Measurements from ENCODE around the gene RDM1.

The RDM1 gene

GRCh38 chr17:35932586-35932985 lies 2.0 kb upstream of the RDM1 start:
- DNase-seq (ENCODE audit: low read depth): peak; percentile 11

GRCh38 chr17:35931794-35932425 lies 1.3 kb upstream of the RDM1 start:
- no peak for DNase-seq (ENCODE audit: low read depth)

GRCh38 chr17:35927714-35928113 lies 2.9 kb downstream of the RDM1 start:
- no peak for DNase-seq (ENCODE audit: low read depth)

DNA sequence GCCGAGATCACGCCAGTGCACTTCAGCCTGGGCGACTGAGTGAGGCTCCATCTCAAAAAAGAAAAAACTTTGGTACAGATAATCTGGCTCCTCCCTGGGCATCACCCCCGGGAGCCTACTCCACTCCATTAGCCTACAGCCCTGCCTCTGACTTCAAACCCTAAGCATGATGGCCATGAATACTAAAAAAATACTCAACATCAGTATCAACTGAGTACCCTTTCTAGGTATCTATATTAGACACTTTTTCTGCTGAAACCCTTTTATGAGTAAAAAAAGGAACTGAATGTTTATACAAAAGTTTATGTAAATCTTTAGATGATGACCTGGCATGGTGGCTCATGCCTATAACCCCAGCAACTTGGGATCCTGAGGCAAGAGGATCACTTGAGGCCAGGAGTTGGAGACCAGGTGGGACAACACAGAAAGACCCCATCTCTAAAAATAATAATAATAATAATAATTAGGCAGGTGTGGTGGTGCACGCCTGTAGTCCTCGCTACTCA lies 6.9 kb downstream of the RDM1 start:
- DNase-seq (ENCODE audit: low read depth): no peak

GRCh38 chr17:35920229-35920628 lies 10.3 kb downstream of the RDM1 start:
- DNase-seq (ENCODE audit: low read depth): no peak

- DNase-seq (ENCODE audit: low read depth): no peak
Observed at GRCh38 chr17:35918665-35919064, 11.9 kb downstream of the RDM1 start.

GRCh38 chr17:35917519-35918213 lies 12.9 kb downstream of the RDM1 start:
- DNase-seq (ENCODE audit: low read depth): no peak

DNA sequence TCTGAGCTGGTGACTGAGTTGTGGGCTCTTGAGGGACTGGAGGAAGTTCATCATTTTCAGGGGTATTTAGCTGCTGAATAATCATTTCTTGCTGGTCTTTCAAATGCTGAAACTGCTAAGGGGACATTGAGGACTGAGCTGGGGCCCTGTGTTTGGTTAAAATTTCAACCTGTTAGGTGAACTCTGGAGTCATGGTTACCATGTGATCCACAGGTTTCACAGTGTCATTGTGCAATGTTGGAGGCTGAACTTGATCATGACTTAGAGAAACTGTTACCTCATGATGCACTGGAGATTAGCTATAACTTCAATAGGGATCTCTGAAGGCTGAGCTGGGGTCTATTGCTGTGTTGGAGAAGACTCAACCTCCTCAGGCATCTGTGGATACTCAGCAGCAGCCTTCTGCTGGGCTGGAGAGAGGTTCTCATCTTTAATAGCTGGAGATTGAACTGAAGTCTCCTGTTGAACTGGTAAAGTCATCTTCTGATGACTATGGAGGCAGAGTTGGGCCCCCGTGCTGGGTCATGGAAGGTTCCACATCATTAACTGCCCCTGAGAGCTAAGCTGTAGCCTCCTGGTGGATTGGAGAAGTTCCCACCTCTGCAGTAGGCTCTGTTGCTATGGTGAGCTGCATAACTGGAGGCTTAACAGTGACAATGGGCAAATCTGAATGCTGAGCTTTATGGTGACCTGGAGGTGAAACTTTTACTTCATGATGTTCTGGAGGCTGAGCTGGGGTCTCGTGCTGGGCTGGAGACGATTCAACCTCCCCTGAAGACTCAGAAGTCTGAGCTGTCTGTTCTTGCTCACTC lies 15.2 kb downstream of the RDM1 start:
- no peak for DNase-seq (ENCODE audit: low read depth)

GRCh38 chr17:35914354-35914753 lies 16.2 kb downstream of the RDM1 start:
- DNase-seq (ENCODE audit: low read depth): no peak

DNA sequence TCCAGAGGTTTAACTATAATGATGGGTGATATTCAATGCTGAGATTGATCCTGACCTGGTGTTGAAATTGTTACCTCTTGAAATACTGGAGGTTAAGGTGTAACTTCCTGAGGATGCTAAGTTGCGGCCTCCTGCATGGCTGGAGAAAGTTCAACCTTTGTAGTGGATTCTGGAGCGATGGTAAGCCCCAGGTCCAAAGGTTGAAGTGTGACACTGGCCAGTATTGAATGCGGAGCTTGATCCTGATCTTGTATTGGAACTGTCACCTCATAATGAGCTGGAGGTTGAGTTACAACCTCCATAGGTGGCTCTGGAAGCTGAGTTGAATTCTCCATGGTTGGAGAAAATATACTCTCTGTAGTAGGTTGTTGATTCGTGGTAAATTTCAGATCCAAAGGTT lies 17.0 kb downstream of the RDM1 start:
- no peak for DNase-seq (ENCODE audit: low read depth)

DNA sequence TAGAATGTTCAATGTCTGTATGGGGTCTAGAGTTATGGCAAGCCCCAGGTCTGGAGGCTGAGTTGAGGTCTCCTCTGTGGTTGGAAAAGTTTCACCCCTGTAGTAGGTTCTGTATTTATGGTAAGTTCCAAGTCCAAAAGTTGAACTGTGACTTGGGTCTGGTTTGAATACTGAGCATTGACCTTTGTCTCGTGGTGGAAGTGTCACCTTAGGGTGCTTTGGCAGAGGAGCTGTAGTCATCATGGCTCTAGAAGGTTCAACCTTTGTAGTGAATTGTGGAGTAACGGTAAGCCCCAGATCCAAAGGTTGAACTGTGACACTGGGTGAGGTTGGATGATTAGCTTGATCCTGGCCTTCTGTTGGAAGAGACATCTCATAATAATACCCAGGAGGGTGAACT lies 17.6 kb downstream of the RDM1 start:
- no peak for DNase-seq (ENCODE audit: low read depth)

- no peak for DNase-seq (ENCODE audit: low read depth)
Observed at GRCh38 chr17:35912339-35912912, 18.1 kb downstream of the RDM1 start.

- DNase-seq (ENCODE audit: low read depth): no peak
Observed at GRCh38 chr17:35909408-35909807, 21.2 kb downstream of the RDM1 start.

DNA sequence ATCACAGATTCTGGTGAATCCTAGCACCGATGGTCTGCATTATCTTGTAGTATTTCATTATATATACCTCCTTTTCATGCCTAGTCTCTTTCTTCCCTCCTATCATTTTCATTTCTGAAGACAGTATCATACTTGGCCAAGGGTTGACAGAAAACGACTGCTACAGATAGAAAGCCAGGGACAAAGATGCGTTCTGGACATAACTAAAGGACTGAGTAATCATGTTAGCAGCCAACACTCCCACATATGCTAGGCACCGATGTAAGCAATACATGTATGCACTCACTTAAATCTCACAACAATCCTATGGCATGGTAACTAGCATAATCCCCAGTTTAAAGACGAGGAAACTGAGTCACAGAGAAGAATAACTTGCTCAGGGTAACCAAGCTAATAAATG lies 22.9 kb downstream of the RDM1 start:
- DNase-seq (ENCODE audit: low read depth): no peak

DNA sequence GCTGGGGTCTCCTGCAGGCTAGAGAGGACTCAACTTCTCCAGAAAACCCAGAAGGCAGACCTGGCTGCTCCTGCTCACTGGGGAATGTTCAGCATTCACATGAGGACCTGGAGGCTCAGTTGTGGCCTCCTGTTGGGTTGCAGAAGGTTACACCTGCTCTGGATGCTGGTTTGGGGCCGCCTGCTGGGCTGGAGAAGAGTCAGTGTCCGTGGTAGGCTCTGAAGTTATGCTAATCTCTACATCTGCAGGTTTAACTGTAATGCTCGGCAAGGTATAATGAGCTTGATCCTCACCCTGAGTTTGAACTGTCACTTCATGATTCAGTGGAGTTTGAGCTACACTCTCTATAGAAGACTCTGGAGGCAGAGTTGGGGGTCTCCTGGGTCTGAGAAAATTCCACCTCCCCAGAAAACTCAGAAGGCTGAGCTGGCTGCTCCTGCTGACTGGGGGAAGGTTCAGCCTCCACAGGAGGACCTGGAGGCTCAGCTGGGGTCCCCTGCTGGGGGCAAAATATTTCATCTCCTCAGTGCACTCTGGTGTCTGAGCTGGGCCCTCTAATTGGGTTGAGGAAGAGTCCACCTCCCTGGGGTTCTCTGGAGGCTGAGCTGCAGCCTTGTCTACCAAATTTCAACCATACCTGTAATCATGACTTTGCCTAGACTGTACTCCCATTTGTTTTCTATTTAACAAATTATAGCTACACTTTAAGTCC lies 23.5 kb downstream of the RDM1 start:
- no peak for DNase-seq (ENCODE audit: low read depth)

GRCh38 chr17:35906191-35906925 lies 24.2 kb downstream of the RDM1 start:
- DNase-seq (ENCODE audit: low read depth): peak; percentile 26

GRCh38 chr17:35903451-35903850 lies 27.1 kb downstream of the RDM1 start:
- no peak for DNase-seq (ENCODE audit: low read depth)

- no peak for DNase-seq (ENCODE audit: low read depth)
Observed at GRCh38 chr17:35901631-35902175, 28.9 kb downstream of the RDM1 start.

DNA sequence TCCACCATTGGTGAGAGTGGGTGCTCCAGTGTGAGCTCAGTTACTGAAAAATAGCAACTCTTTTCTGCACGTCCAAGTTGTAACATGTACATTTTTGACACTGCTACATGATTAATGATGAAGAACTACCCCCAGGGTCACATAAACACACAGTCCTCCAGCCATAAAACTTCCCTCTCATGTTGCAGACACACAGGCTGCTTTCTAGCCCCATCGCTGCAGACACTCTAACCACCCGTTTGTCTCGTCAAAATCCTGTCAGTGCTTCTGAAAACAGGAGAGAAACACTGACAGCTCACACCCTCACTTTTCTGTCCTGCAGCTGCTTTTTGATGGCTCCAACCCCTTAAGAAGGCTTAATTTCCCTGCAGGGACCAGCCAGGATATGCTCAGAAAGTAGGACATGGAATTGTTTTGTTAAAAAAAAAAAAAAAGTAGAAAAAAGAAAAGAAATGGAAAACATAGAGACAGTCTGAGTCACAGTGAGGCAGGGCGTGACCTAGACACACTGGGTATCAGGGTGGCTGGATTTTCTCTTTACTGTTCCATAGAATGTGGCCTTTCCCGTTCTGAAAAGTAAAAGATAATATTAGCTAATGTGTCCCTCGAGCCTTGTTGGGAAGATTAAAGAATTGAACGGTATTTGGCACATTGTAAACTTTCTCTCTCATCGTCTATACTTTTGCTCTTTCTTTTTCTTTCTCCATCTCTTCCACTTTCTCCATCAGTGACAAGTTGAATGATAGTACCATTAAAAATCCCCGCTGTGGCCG lies 29.7 kb downstream of the RDM1 start:
- DNase-seq (ENCODE audit: low read depth): no peak

GRCh38 chr17:35900280-35900679 lies 30.3 kb downstream of the RDM1 start:
- no peak for DNase-seq (ENCODE audit: low read depth)
